Right lung (tissue), 5 donors: ENCODE results near the gene SLCO1A2. TPM values are rescaled to one million over a fixed set of nuclear protein-coding genes. Genes with fewer than 3 reads are reported as not detected.

ENCODE experiments used
- DNase-seq, 2 donors: peaks; one replicate each; pipeline ENCODE4 v3.0.0-alpha.2; 2013
- polyA plus RNA-seq, 5 donors: library from polyadenylated mRNA; unstranded; fragments of 120-200 nt; gene quantifications; one replicate each; pipeline versions ENCODE4 v1.2.1 to v1.2.3, GENCODE V29; 2013; ENCODE audit warnings: inconsistent platforms in 1 of 5, low replicate concordance in 1 of 5; ENCODE audit not compliant: insufficient read length in 5 of 5, insufficient read depth in 1 of 5

Gene SLCO1A2
- polyA plus RNA-seq, 5 donors = 0.09 to 0.33 (median 0.27) TPM

GRCh38 chr12:21219206-21219605, 115.5 kb downstream of the SLCO1A2 start:
- no peak for DNase-seq

Other genes with a start within 250 kb of the SLCO1A2 start
- under 1 TPM in 1 of 5 donors, not detected in 4; 0.18 TPM for gene SLCO1B1, start 203.7 kb downstream of the SLCO1A2 start, polyA plus RNA-seq
- gene IAPP, start 38.0 kb upstream of the SLCO1A2 start, polyA plus RNA-seq = not detected
- gene PYROXD1, start 102.7 kb upstream of the SLCO1A2 start, polyA plus RNA-seq = 10 to 100 TPM; 10.1 to 23.4 (median 19.5) TPM
- 10 to 100 TPM; 22.4 to 41.3 (median 32.8) TPM for gene RECQL, start 166.7 kb upstream of the SLCO1A2 start, polyA plus RNA-seq
- gene GOLT1B, start 166.9 kb upstream of the SLCO1A2 start, polyA plus RNA-seq = 10 to 100 TPM; 30.6 to 46.2 (median 40.9) TPM
- gene SPX, start 191.4 kb upstream of the SLCO1A2 start, polyA plus RNA-seq = 10 to 100 TPM in 4 of 5 donors, 1 to 10 TPM in 1; 7.2 to 19.6 (median 12.3) TPM